ENCODE results near the gene SLC38A3.
A peak's percentile ranks its signal among the peaks of the same experiment; 100 is the strongest.

Gene SLC38A3

GRCh38 chr3:50204804-50205412 is at the start of gene SLC38A3:
Gene SLC38A3 (plus strand): TSS chr3:50205271. CDS start chr3:50214200, 8,929 bp downstream.
- DNase-seq (ENCODE audit: low spot score) = peak; percentile 97

- DNase-seq (ENCODE audit: low spot score) = no peak
Observed at GRCh38 chr3:50155491-50155878, 49.6 kb upstream of the SLC38A3 start.

- no peak for DNase-seq (ENCODE audit: low spot score)
Observed at GRCh38 chr3:50155891-50156290, 49.2 kb upstream of the SLC38A3 start.

- DNase-seq (ENCODE audit: low spot score) = peak; percentile 79
Observed at GRCh38 chr3:50156549-50157493, 48.2 kb upstream of the SLC38A3 start.

DNA sequence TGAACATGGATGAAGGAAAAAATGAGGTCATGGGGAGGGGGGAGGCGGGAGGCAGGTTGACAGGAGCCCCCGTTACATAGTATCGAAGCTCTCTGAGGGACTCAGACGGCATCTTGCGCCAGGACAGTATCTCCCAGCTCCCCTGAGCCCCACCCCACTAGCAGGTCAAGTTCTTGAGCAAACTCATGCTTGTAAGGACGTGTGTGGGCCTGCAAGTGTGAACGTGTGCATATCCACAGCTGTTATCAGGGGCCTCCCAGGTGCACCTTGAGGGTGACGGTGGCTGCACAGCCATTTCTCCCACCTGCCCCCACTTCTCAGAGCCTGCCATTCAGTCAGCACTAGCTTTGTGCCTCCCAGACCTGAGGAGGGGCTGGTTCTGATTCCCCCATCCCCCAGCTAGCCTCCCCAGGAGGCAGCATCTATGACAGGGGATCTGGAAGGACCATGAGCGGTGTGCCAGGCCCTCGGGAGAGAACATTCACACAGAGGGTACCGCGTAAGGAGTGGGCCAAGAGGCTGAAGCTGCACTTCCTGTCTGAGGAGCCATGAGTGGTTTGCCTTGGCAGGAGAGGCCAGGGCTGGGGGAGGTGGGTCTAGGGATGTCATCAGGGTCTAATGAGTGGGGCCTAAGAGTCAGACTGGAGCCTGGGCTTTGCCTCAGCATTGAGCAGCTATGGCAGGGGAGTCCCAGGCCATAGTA is 47.1 kb upstream of the SLC38A3 start:
- DNase-seq (ENCODE audit: low spot score) = no peak

GRCh38 chr3:50158530-50159146 is 46.4 kb upstream of the SLC38A3 start:
- DNase-seq (ENCODE audit: low spot score) = no peak

DNA sequence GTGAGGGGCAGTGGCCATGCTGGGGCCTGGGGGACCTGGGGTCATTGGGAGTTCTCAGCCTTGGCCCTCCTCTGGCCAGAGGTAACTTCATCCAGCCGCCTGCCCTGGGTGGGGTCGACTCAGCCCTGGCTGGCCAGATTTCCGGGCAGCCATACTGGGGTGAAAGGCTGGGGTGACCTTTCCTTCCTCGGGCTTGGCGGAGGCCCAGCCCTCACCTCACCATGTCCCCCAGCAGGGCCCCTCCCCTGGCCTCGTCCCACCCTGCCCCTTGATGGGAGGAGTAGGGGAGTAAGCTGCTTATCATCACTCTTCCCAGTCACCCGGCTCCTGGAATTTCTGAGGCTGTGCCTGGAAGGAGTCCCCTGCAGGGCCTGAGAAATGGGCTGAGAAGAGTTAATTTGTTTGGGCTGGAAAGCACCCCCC is 44.5 kb upstream of the SLC38A3 start:
- no peak for DNase-seq (ENCODE audit: low spot score)

DNA sequence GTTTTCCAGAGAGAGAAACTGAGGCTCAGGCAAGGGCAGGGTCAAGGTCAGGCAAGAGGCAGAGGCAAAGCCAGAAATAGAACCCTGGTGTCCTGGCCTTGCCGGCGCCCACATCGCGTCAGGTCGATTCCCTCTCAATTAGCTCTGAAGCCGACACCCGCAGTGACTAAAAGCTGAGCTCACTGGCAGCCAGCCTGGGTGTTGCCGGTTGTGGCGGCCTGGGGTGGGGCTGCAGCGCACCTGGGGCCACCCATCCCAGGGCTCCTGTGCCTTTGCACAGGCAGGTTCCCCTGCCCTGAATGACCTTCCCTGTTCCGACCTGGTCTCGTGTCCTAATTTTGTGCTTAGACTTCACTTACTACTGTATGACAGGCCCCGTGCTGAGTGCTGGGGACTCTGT is 43.8 kb upstream of the SLC38A3 start:
- no peak for DNase-seq (ENCODE audit: low spot score)

DNA sequence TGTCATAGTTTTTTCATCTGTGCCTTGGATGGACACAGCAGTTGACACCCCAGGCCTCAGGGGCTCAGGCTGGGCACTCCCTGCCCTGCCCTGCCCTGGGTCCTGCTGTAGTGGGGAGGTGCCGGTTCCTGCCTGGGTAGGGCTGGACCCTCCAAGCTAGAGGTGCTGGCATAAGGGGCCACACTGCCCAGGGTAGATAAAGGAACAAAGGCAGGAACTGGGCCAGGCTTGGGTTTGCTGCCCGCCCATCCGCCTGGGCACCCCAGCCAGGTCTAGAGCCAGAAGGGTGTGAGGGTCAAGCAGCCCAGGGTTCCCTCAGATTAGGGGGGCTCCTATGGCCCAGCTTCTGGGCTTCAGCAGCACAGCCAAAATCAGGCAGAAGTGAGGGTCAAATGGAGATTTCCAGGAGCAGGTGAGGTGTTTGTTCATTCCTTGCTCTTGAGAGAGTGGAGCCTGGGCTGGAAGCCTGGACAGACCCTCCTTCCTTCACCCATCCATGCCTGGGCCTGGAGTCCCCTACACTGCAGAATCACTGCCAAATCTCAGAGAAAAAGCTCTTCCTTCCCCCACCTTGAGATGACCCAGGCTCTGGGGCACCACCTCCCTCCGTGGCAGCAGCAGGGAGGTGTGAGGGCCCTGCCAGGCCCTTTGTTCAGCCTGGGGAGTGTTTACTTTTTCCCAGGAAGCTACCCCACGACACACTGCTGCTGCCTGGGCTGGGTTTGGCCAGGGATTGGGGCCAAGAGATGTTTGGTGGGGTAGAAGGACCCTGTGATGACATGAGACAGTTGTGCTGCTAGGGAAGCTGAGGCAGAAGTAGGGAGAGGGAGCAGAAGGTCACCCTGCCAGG is 42.8 kb upstream of the SLC38A3 start:
- no peak for DNase-seq (ENCODE audit: low spot score)

- no peak for DNase-seq (ENCODE audit: low spot score)
Observed at GRCh38 chr3:50163572-50164455, 41.3 kb upstream of the SLC38A3 start.

- no peak for DNase-seq (ENCODE audit: low spot score)
Observed at GRCh38 chr3:50164481-50164880, 40.6 kb upstream of the SLC38A3 start.

DNA sequence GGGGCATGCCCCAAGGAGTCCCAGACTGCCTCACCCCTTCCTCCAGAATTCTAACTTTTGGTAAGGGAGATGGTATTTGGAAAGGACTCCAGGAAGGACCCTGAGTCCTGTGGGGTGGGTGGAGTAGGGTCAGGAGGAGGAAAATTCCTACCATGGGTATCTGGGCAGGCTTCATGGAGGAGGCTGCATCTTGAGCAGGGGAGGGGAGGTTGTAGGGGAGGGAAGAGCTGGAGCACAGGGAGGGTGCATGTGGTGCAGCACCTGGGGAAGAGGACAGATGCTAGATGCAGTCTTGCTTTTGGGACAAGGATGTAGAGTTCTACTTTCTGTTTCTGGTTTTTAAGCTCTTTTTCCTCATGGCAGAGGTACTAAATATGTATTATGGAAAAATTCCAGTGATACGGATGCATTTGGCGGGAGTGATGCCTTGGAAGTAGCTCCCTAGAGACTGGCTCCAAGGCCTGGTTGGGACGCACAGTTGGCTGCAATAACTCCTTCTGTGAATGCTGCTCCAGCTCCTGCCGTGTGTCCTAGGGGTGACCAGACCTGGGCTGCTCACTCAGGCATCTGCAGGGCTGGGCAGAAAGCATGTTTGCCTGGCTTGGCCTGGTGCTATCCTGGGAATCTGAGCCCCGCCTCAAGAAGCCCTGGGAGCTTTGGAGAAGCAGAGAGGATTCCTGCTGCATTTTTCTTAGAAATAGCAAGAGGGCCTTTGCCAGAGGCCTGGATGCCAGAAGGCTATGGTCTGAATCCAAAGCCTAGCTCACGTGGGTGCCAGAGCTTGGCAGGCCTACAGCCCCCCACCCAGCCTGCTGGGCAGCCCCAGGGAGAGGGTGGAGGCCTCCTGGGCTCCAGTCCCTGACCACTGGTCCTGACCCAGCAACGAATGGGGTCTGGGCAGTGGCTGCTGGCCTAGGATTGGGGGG is 39.8 kb upstream of the SLC38A3 start:
- DNase-seq (ENCODE audit: low spot score) = no peak

- DNase-seq (ENCODE audit: low spot score) = no peak
Observed at GRCh38 chr3:50165910-50166538, 39.0 kb upstream of the SLC38A3 start.

DNA sequence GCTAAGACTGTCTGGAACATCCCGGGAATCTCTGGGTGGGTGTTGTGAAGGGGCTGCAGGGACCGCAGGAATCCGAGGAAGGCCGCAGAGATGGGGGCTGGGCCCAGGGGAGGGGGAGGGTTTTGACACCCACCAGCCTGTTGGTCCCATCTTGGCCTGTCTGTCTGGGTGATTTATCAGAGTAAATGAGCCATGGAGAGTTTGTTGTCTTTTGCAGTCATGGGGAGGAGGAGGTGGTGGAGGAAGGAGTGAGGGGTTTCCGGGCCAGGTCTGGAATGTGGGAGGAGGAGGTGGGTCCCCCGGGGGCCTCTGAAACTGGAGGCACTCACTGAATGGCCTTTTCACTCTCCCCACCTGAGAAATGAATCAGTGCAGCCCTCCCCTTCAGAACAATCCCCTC is 38.5 kb upstream of the SLC38A3 start:
- DNase-seq (ENCODE audit: low spot score) = no peak

GRCh38 chr3:50167069-50167840 is 37.8 kb upstream of the SLC38A3 start:
- no peak for DNase-seq (ENCODE audit: low spot score)

DNA sequence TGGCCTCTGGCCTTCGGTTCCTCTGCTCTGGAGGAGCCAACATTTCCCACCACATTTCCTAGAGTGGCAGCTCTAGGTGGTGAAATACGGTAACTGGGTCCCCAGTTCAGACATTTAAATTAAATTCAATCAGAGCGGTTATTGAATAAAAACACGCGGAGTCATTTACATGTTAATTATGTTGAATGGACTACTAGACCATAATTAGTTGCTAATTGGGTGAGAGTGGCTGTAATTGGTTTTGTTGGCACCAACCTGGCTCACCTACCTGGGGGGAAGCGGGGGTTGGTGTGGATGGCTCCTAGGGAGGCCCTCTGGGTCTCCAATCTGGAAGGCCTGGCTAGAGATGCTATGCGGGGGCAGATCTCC is 37.2 kb upstream of the SLC38A3 start:
- DNase-seq (ENCODE audit: low spot score) = no peak

- DNase-seq (ENCODE audit: low spot score) = no peak
Observed at GRCh38 chr3:50168388-50168787, 36.7 kb upstream of the SLC38A3 start.

DNA sequence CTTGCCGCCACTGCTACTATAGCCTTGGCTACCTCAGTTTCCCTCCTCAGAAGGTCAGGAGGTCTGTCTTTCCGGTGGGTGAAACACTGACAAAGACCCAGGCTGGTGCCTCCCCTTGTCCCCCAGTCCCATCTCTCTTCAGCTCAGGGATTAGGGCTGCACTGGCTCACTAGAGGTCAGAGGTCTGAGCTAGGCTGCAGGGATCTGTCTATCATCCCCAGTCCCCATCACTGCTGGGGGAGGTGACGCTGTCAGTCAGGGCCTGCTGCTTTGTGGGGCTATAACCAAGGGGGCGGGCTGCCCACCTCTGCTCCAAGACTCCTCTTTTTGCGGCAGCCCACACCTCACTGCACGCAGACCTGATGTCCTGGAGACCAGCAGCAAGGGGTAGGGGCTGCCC is 36.3 kb upstream of the SLC38A3 start:
- DNase-seq (ENCODE audit: low spot score) = no peak

Measured in iPS-NIHi11 (cell line).